Body of pancreas (tissue), 4 donors: ENCODE measurements around the gene RASL11A.

Experiments used
- CTCF ChIP-seq, 7 experiments: fragments of 450-650 bp in 4 of 7; fragments of 200-600 bp in 3 of 7; sonication (generic) in 3 of 7; IDR thresholded peaks; one replicate each; pipeline ENCODE4 v1.5.1; 2016 to 2019; ENCODE audit warnings: antibody characterized with exemption in 7 of 7
- POLR2A ChIP-seq, 3 donors: fragments of 450-650 bp; IDR thresholded peaks; one replicate each; pipeline ENCODE4 v1.6.1; 2016; ENCODE audit warnings: antibody characterized with exemption in 3 of 3, mild to moderate bottlenecking in 2 of 3

- TF ChIP-seq CTCF (IDR thresholded peaks at IDR 0.05), result no peak
- TF ChIP-seq POLR2A (IDR thresholded peaks at IDR 0.05), result no peak
Measured at GRCh38 chr13:27300941-27301586, 30.4 kb downstream of the RASL11A start.
